HUES6 (cell line): Measurements from ENCODE around the gene ABI2.

ENCODE experiments used
- H3K27ac ChIP-seq: 2 replicates; pipeline ENCODE4 v1.7.0; 2013; ENCODE audit warnings: low read depth, mild to moderate bottlenecking, low read length, inconsistent platforms
- H3K27me3 ChIP-seq: 2 replicates; pipeline ENCODE4 v1.6.1; 2013; ENCODE audit warnings: low read length; ENCODE audit not compliant: control insufficient read depth, insufficient read depth
- H3K36me3 ChIP-seq: 2 replicates; pipeline ENCODE4 v1.6.1; 2013; ENCODE audit warnings: low read length; ENCODE audit not compliant: control insufficient read depth, insufficient read depth
- H3K4me1 ChIP-seq: 2 replicates; pipeline ENCODE4 v1.6.1; 2013; ENCODE audit warnings: low read length; ENCODE audit not compliant: control insufficient read depth, insufficient read depth
- H3K4me3 ChIP-seq: 2 replicates; pipeline ENCODE4 v1.5.1; 2013; ENCODE audit warnings: low read depth, low read length
- H3K9ac ChIP-seq: one replicate; pipeline ENCODE4 v1.6.1; 2013; ENCODE audit warnings: mild to moderate bottlenecking, low read length
- H3K9me3 ChIP-seq: 2 replicates; pipeline ENCODE4 v1.6.1; 2013; ENCODE audit warnings: low read depth, low read length; ENCODE audit not compliant: control insufficient read depth, insufficient read depth

The ABI2 gene

GRCh38 chr2:203446071-203446481 is 117.9 kb downstream of the ABI2 start:
- H3K9me3 ChIP-seq = no peaks in the 10 kb centered on the region
- peaks cover 79% of the 10 kb centered on the region for H3K36me3 ChIP-seq

GRCh38 chr2:203446780-203447179 is 118.6 kb downstream of the ABI2 start:
- Histone ChIP-seq H3K9me3 (no peaks in the 10 kb centered on the region), H3K4me1 (no peaks in the 10 kb centered on the region), H3K27me3 (no peaks in the 10 kb centered on the region), H3K4me3 (no peak overlapping the region), H3K27ac (no peak overlapping the region), H3K9ac (no peak overlapping the region), H3K36me3 (peaks cover 79% of the 10 kb centered on the region)

More at GRCh38 chr2:203446071-203446481, 117.9 kb downstream of the ABI2 start:
- no peaks in the 10 kb centered on the region for H3K27me3 ChIP-seq
- no peak overlapping the region for H3K27ac ChIP-seq
- no peak overlapping the region for H3K9ac ChIP-seq
- H3K4me3 ChIP-seq = no peak overlapping the region
- H3K4me1 ChIP-seq = no peaks in the 10 kb centered on the region

- Histone ChIP-seq H3K4me1 (no peaks in the 10 kb centered on the region), H3K9ac (no peak overlapping the region), H3K4me3 (no peak overlapping the region), H3K27ac (no peak overlapping the region), H3K9me3 (no peaks in the 10 kb centered on the region), H3K36me3 (peaks cover 80% of the 10 kb centered on the region), H3K27me3 (no peaks in the 10 kb centered on the region)
These were observed 122.4 kb downstream of the ABI2 start for GRCh38 chr2:203450561-203450960.

GRCh38 chr2:203451011-203451410 is 122.8 kb downstream of the ABI2 start:
- no peaks in the 10 kb centered on the region for H3K9me3 ChIP-seq
- peaks cover 76% of the 10 kb centered on the region for H3K36me3 ChIP-seq

GRCh38 chr2:203451689-203452088 is 123.5 kb downstream of the ABI2 start:
- H3K27me3 ChIP-seq = no peaks in the 10 kb centered on the region
- H3K9ac ChIP-seq = no peak overlapping the region
- no peak overlapping the region for H3K27ac ChIP-seq
- H3K4me3 ChIP-seq = no peak overlapping the region
- peaks cover 69% of the 10 kb centered on the region for H3K36me3 ChIP-seq
- no peaks in the 10 kb centered on the region for H3K4me1 ChIP-seq
- H3K9me3 ChIP-seq = no peaks in the 10 kb centered on the region

More at GRCh38 chr2:203451011-203451410, 122.8 kb downstream of the ABI2 start:
- no peaks in the 10 kb centered on the region for H3K4me1 ChIP-seq
- H3K9ac ChIP-seq = no peak overlapping the region
- no peaks in the 10 kb centered on the region for H3K27me3 ChIP-seq
- H3K27ac ChIP-seq = no peak overlapping the region
- H3K4me3 ChIP-seq = no peak overlapping the region

GRCh38 chr2:203453858-203454451 is 125.8 kb downstream of the ABI2 start:
- H3K27me3 ChIP-seq = no peaks in the 10 kb centered on the region
- no peaks in the 10 kb centered on the region for H3K4me1 ChIP-seq
- no peaks in the 10 kb centered on the region for H3K9me3 ChIP-seq
- no peak overlapping the region for H3K9ac ChIP-seq
- no peak overlapping the region for H3K27ac ChIP-seq
- peaks cover 62% of the 10 kb centered on the region for H3K36me3 ChIP-seq
- H3K4me3 ChIP-seq = no peak overlapping the region

GRCh38 chr2:203455209-203455608 is 127.0 kb downstream of the ABI2 start:
- Histone ChIP-seq H3K4me1 (no peaks in the 10 kb centered on the region), H3K9me3 (no peaks in the 10 kb centered on the region)

GRCh38 chr2:203461746-203462145 is 133.6 kb downstream of the ABI2 start:
- Histone ChIP-seq H3K4me1 (no peaks in the 10 kb centered on the region), H3K27ac (no peak overlapping the region), H3K4me3 (no peak overlapping the region), H3K36me3 (peaks cover 26% of the 10 kb centered on the region), H3K27me3 (no peaks in the 10 kb centered on the region), H3K9me3 (no peaks in the 10 kb centered on the region), H3K9ac (no peak overlapping the region)

More at GRCh38 chr2:203455209-203455608, 127.0 kb downstream of the ABI2 start:
- no peak overlapping the region for H3K27ac ChIP-seq
- H3K36me3 ChIP-seq = peaks cover 64% of the 10 kb centered on the region
- no peaks in the 10 kb centered on the region for H3K27me3 ChIP-seq
- no peak overlapping the region for H3K9ac ChIP-seq
- H3K4me3 ChIP-seq = no peak overlapping the region

- Histone ChIP-seq H3K4me1 (no peaks in the 10 kb centered on the region), H3K9me3 (no peaks in the 10 kb centered on the region), H3K27me3 (no peaks in the 10 kb centered on the region), H3K27ac (no peak overlapping the region), H3K4me3 (no peak overlapping the region), H3K9ac (no peak overlapping the region), H3K36me3 (peaks cover 23% of the 10 kb centered on the region)
These were observed 134.1 kb downstream of the ABI2 start for GRCh38 chr2:203462308-203462707.

- Histone ChIP-seq H3K4me3 (no peak overlapping the region), H3K27ac (no peak overlapping the region), H3K9me3 (no peaks in the 10 kb centered on the region), H3K36me3 (peaks cover 17% of the 10 kb centered on the region), H3K9ac (no peak overlapping the region), H3K4me1 (no peaks in the 10 kb centered on the region), H3K27me3 (no peaks in the 10 kb centered on the region)
These were observed 135.1 kb downstream of the ABI2 start for GRCh38 chr2:203463266-203463678.

- Histone ChIP-seq H3K4me3 (no peak overlapping the region), H3K9me3 (no peaks in the 10 kb centered on the region)
These were observed 141.4 kb downstream of the ABI2 start for GRCh38 chr2:203469546-203469945.

More at GRCh38 chr2:203469546-203469945, 141.4 kb downstream of the ABI2 start:
- Histone ChIP-seq H3K27me3 (no peaks in the 10 kb centered on the region), H3K27ac (no peak overlapping the region), H3K36me3 (no peaks in the 10 kb centered on the region), H3K4me1 (no peaks in the 10 kb centered on the region), H3K9ac (no peak overlapping the region)
